Urinary bladder (tissue), 4 donors: ENCODE data around the gene IDH2. TPM values are rescaled to one million over a fixed set of nuclear protein-coding genes. Genes with fewer than 3 reads are reported as not detected.
"Not testable (repeated sequence)": the region's sequence is repeated elsewhere in the genome, so short reads cannot be mapped to it uniquely, and the experiment has no call there.

Experiments
- DNase-seq: peaks from one replicate; pipeline ENCODE4 v3.0.0-alpha.2; 2015; ENCODE audit errors: extremely low spot score
- H3K27ac ChIP-seq: one replicate; pipeline ENCODE4 v1.5.1; 2013; ENCODE audit warnings: low read depth, mild to moderate bottlenecking, moderate library complexity
- H3K36me3 ChIP-seq: one replicate; pipeline ENCODE4 v1.6.1; 2013; ENCODE audit warnings: mild to moderate bottlenecking, moderate library complexity; ENCODE audit not compliant: insufficient read depth
- H3K4me1 ChIP-seq: one replicate; pipeline ENCODE4 v1.6.1; 2013; ENCODE audit warnings: mild to moderate bottlenecking, moderate library complexity; ENCODE audit not compliant: insufficient read depth
- H3K4me3 ChIP-seq: one replicate; pipeline ENCODE4 v1.5.1; 2013; ENCODE audit warnings: low read depth, low read length
- WGBS: extraction: QIAGEN DNeasy Blood & Tissue Kit; methylation state at CpG from one replicate; pipeline ENCODE4 v1.1.7; 2013; 5-methylcytosine and 5-hydroxymethylcytosine counted together
- polyA plus RNA-seq: library from polyadenylated mRNA; stranded (reverse); fragments of 200-250 nt; gene quantifications from one replicate; pipeline ENCODE4 v1.2.3, GENCODE V29; 2013
- total RNA-seq: library from RNA; depleted of rRNA; stranded (reverse); fragments of >200 nt; gene quantifications from one replicate; pipeline ENCODE4 v1.2.3, GENCODE V29; 2014
- donor health status: healthy with polysubstance abuse.
- donor health status: healthy.

Gene IDH2
- total and polyA plus RNA-seq, 2 donors = 85.0 to 105 TPM

- 97% methylated on average over 2 of the region's 2 CpGs for WGBS
- DNase-seq = no peak
Observed at GRCh38 chr15:90131848-90132247, 29.6 kb upstream of the IDH2 start.

GRCh38 chr15:90130291-90130690, 28.0 kb upstream of the IDH2 start:
- 96% methylated on average over 8 of the region's 8 CpGs for WGBS
- Histone ChIP-seq H3K36me3 (no peaks in the 10 kb centered on the region), H3K27ac (no peak overlapping the region), H3K4me3 (no peak overlapping the region), H3K4me1 (no peaks in the 10 kb centered on the region)
- DNase-seq = no peak

More at GRCh38 chr15:90131848-90132247, 29.6 kb upstream of the IDH2 start:
- H3K4me3 ChIP-seq = no peak overlapping the region
- no peaks in the 10 kb centered on the region for H3K36me3 ChIP-seq
- no peak overlapping the region for H3K27ac ChIP-seq
- H3K4me1 ChIP-seq = no peaks in the 10 kb centered on the region

- Histone ChIP-seq H3K36me3 (no peaks in the 10 kb centered on the region), H3K4me1 (no peaks in the 10 kb centered on the region), H3K27ac (no peak overlapping the region), H3K4me3 (no peak overlapping the region)
- WGBS = 17% methylated on average over 10 of the region's 10 CpGs
- no peak for DNase-seq
Observed at GRCh38 chr15:90126596-90127435, 24.5 kb upstream of the IDH2 start.

GRCh38 chr15:90126022-90126421, 23.8 kb upstream of the IDH2 start:
- Histone ChIP-seq H3K27ac (no peak overlapping the region), H3K4me1 (no peaks in the 10 kb centered on the region), H3K4me3 (no peak overlapping the region), H3K36me3 (no peaks in the 10 kb centered on the region)
- DNase-seq = no peak
- WGBS = 65% methylated on average over 6 of the region's 6 CpGs

GRCh38 chr15:90124507-90124906, 22.2 kb upstream of the IDH2 start:
- Histone ChIP-seq H3K4me3 (no peak overlapping the region), H3K4me1 (no peaks in the 10 kb centered on the region), H3K27ac (no peak overlapping the region), H3K36me3 (no peaks in the 10 kb centered on the region)
- DNase-seq = no peak

GRCh38 chr15:90121086-90121485, 18.8 kb upstream of the IDH2 start:
- WGBS = 87% methylated on average over 6 of the region's 6 CpGs
- Histone ChIP-seq H3K4me3 (no peak overlapping the region), H3K27ac (no peak overlapping the region), H3K4me1 (no peaks in the 10 kb centered on the region), H3K36me3 (no peaks in the 10 kb centered on the region)
- no peak for DNase-seq

GRCh38 chr15:90119367-90119766, 17.1 kb upstream of the IDH2 start:
- Histone ChIP-seq H3K4me1 (no peaks in the 10 kb centered on the region), H3K27ac (no peak overlapping the region)
- no peak for DNase-seq

GRCh38 chr15:90115783-90116182, 13.5 kb upstream of the IDH2 start:
- no peaks in the 10 kb centered on the region for H3K36me3 ChIP-seq
- DNase-seq = no peak
- no peak overlapping the region for H3K4me3 ChIP-seq
- H3K4me1 ChIP-seq = no peaks in the 10 kb centered on the region
- H3K27ac ChIP-seq = no peak overlapping the region
- WGBS = 94% methylated on average over 2 of the region's 2 CpGs

More at GRCh38 chr15:90119367-90119766, 17.1 kb upstream of the IDH2 start:
- H3K4me3 ChIP-seq = no peak overlapping the region
- no peaks in the 10 kb centered on the region for H3K36me3 ChIP-seq

- no peak overlapping the region for H3K27ac ChIP-seq
- no peak for DNase-seq
- 38% methylated on average over 2 of the region's 2 CpGs for WGBS
Observed at GRCh38 chr15:90114451-90114901, 12.2 kb upstream of the IDH2 start.

GRCh38 chr15:90113166-90113565, 10.9 kb upstream of the IDH2 start:
- Histone ChIP-seq H3K4me1 (no peaks in the 10 kb centered on the region), H3K4me3 (no peak overlapping the region), H3K27ac (no peak overlapping the region), H3K36me3 (no peaks in the 10 kb centered on the region)
- DNase-seq = no peak
- WGBS = 70% methylated on average over 7 of the region's 7 CpGs

More at GRCh38 chr15:90114451-90114901, 12.2 kb upstream of the IDH2 start:
- no peak overlapping the region for H3K4me3 ChIP-seq
- H3K4me1 ChIP-seq = no peaks in the 10 kb centered on the region
- no peaks in the 10 kb centered on the region for H3K36me3 ChIP-seq

- not testable (repeated sequence) for H3K36me3 ChIP-seq, H3K4me3 ChIP-seq, H3K27ac ChIP-seq, H3K4me1 ChIP-seq, DNase-seq
- WGBS = 60% methylated on average over 3 of the region's 3 CpGs
Observed at GRCh38 chr15:90109163-90109751, 7.0 kb upstream of the IDH2 start.

GRCh38 chr15:90108038-90108437, 5.8 kb upstream of the IDH2 start:
- H3K4me1 ChIP-seq, H3K36me3 ChIP-seq, H3K4me3 ChIP-seq, DNase-seq, H3K27ac ChIP-seq: not testable (repeated sequence)
- WGBS = 95% methylated on average over 5 of the region's 5 CpGs

GRCh38 chr15:90106522-90107117, 4.4 kb upstream of the IDH2 start:
- WGBS = 49% methylated on average over 7 of the region's 7 CpGs
- H3K4me1 ChIP-seq = peaks cover 2% of the 10 kb centered on the region
- no peak overlapping the region for H3K4me3 ChIP-seq
- no peaks in the 10 kb centered on the region for H3K36me3 ChIP-seq
- H3K27ac ChIP-seq = no peak overlapping the region
- DNase-seq = no peak

GRCh38 chr15:90105521-90105920, 3.3 kb upstream of the IDH2 start:
- Histone ChIP-seq H3K4me3 (no peak overlapping the region), H3K4me1 (peaks cover 2% of the 10 kb centered on the region), H3K36me3 (no peaks in the 10 kb centered on the region), H3K27ac (no peak overlapping the region)
- DNase-seq = no peak
- WGBS = 81% methylated on average over 7 of the region's 7 CpGs
